ENCODE results near the gene NCOA7.
A peak's percentile ranks its signal among the peaks of the same experiment; 100 is the strongest.
"Not testable (repeated sequence)": the region's sequence is repeated elsewhere in the genome, so short reads cannot be mapped to it uniquely, and the experiment has no call there.

NCOA7 gene

GRCh38 chr6:125869427-125869826, 78.7 kb downstream of the NCOA7 start:
- no peak for DNase-seq (ENCODE audit: low read depth in 3 of 3)

DNA sequence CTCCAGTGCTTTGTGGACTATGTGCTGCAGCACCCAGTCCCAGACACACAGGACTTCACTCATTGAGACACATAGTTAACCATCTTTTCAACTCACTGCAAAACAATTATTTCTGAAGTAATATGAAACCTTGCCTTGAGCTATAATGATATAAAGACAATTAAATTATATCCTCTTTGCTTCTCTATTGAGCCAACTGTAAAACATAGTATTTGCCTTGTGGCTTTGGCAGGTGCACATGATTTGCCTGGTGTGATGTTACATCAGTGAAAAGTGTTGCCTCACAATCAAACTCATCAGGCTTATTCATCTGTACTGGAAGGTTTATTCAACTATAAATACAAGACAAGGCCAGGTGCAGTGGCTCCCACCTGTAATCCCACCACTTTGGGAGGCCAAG, 80.6 kb downstream of the NCOA7 start:
- no peak for DNase-seq (ENCODE audit: low read depth in 3 of 3)

- DNase-seq (ENCODE audit: low read depth in 3 of 3) = no peak
Measured at GRCh38 chr6:125872259-125872921, 81.6 kb downstream of the NCOA7 start.

DNA sequence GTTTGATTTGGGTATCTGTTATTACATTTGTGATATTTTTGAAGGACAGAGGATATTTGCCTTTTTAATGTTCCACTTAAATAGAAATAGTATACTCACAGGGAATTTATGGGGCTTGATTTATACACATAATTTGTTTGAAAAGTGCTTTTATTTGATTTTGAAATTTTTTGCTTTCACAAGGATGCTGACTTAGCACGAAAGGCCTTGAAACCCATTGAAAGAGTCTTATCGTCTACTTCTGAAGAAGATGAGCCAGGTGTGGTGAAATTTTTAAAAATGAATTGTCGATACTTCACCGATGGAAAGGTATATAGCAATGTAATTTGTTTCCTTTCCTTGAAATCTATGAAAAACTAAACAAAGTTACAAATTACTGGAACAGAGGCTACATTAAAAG, 91.5 kb downstream of the NCOA7 start:
- DNase-seq (ENCODE audit: low read depth in 3 of 3) = no peak

DNA sequence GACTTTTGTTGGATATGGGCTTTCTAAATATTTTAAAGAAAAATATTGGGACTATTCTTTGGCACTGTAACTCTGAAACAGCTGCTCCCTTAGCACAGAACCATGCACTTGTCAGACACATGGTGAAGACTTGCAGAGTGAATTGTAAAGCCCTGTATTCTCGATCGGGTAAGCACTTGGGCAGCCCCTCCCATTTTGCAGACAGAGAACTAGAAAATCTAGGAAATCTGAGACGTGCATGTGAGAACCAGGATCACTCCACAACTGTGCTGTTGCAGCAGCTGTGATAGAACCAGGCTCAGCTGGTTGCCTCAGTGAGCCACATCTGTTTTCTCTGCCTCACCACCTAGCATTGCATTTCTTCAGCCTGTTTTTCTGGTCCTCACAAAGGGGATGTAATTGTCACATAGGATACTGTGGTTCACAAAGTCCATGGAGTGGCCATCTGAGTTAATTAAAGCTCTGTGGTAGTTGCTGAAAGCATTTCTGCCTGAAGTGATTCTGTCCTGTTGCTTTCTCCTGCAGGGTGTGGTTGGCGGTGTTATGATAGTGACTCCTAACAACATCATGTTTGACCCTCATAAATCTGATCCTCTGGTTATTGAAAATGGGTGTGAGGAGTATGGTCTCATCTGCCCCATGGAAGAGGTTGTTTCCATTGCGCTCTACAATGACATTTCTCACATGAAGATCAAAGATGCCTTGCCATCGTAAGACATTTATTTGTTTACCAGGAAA, 94.0 kb downstream of the NCOA7 start:
- DNase-seq (ENCODE audit: low read depth in 3 of 3) = no peak

- DNase-seq (ENCODE audit: low read depth in 3 of 3) = no peak
Measured at GRCh38 chr6:125886021-125886420, 95.3 kb downstream of the NCOA7 start.

DNA sequence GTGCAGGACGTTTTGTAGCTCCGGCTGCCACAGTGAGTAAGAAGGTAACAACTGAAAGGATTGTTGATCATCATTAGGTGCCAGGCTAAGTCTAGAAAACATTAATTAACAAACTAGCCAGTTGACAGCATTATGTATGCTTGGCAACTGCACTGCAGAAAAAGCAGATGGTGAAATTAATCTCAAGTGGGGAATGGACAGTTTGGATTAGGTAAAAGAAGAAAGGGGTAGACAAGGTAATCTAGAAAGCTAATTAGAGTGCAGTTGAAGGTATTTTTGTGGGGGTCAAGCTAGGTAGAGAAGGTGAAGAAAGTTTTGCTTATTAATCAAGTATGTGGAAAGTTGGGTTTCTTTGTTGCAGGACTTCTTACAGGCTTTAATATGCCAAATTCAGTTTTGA, 96.2 kb downstream of the NCOA7 start:
- DNase-seq (ENCODE audit: low read depth in 3 of 3) = no peak

- DNase-seq (ENCODE audit: low read depth in 3 of 3) = no peak
Measured at GRCh38 chr6:125887372-125887771, 96.6 kb downstream of the NCOA7 start.

- DNase-seq (ENCODE audit: low read depth in 3 of 3) = peak in 1 of 3 experiments; percentile 13
Measured at GRCh38 chr6:125888989-125889656, 98.4 kb downstream of the NCOA7 start.

DNA sequence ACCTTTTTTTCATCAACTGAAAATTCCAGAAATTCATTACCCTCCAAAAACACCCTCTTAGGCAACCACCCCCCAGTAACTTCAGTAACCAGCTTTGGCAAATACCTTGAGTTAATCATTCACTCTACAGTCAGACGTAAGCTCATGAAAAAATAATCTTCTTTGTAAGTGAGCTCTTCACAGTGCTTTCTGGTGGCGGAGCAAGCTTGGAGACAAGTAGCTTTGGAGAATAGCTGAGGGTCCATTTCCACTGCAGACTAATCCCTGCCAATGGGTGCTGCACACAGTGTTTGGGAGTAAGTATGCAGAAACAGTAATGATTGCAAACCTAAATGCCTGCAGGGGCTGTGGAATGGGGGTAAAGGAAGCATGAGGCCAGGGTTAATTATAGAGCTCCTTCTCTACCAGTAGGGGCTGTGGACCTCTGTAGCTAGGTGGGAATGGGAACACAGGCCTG, 109.0 kb downstream of the NCOA7 start:
- no peak for DNase-seq (ENCODE audit: low read depth in 3 of 3)

DNA sequence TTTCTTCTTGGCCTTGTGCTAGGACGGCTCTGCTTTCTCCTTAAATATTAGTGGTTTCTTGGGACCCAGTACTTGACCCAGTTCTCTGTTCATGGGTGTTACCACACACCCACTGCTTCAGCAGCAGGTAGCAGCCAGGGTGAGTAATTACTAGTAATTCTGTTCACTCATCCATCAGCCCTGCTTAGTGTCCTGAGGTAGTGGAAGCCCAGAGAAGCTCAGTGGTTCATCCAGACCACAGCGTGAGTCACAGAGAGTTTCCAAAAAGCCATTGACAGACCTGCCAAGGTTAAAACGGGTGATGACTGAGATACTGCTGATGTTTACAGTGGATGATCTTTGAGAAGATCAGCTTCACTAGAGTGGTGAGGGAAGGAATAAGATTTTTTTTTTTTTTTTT, 114.1 kb downstream of the NCOA7 start:
- DNase-seq (ENCODE audit: low read depth in 3 of 3) = peak in 2 of 3 experiments; percentile 30 to 38

DNA sequence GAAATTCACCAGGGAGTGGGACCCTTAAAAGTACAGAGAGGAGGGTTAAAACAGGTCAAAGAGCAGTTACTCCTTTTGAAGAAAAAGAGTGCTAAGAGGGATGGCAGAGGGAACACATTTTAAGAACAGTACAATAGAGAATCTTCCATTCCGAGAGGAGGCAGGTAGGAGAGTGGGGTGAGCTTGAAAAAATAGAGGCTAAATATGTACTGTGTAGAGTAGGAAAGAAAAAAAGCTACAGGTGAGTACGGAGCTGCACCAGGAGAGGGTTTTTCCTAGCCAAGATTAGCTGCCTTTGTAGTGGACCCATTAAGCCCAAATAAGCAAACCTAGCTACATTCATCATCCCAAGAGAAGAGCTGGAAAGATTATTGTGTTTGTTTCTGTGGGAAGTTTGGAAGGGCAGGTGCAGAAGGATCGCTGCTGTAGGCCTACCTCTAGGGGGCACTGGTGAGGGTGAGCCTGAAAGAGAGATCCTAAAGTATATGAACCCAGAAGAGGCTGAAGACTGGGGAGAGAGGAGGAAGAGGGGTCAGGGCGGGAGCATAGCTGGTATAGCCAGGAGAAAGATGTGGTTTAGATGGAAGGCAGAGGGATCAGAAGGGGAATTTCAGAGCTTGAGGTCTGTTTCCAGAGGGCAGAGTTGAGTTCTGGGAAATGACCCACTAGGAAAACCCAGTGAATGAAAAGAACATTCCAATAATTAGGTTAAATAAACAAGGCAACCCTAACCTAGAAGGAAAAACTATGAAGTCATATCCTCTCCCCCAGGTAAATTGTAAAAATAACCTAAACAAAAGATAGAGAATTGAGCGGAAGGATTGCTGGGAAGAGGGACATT, 115.6 kb downstream of the NCOA7 start:
- DNase-seq (ENCODE audit: low read depth in 3 of 3) = peak; percentile 34 to 45 (median 42)

GRCh38 chr6:125910527-125910926, 119.8 kb downstream of the NCOA7 start:
- no peak for DNase-seq (ENCODE audit: low read depth in 3 of 3)

DNA sequence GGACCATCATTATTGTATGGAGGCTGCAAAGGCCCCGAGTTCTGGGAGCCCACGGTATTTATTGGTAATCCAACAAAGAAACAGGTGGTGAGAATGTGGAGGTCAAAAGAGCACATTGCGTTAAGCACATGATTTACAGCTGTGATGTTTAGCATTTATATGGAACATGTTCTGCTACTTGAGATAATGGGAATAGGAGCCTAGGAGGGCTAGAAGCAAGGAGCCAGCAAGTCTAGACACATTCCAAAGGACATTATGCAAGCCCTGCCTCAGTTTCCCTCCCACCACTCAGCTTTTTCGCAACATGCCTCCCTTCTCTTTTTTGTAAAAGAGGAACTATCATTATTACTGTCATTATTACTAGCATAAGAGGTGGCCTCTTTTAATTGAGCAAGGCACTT, 120.3 kb downstream of the NCOA7 start:
- DNase-seq (ENCODE audit: low read depth in 3 of 3) = not testable (repeated sequence)

- not testable (repeated sequence) for DNase-seq (ENCODE audit: low read depth in 3 of 3)
Measured at GRCh38 chr6:125912430-125912829, 121.7 kb downstream of the NCOA7 start.

GRCh38 chr6:125913145-125913544, 122.4 kb downstream of the NCOA7 start:
- DNase-seq (ENCODE audit: low read depth in 3 of 3) = no peak

DNA sequence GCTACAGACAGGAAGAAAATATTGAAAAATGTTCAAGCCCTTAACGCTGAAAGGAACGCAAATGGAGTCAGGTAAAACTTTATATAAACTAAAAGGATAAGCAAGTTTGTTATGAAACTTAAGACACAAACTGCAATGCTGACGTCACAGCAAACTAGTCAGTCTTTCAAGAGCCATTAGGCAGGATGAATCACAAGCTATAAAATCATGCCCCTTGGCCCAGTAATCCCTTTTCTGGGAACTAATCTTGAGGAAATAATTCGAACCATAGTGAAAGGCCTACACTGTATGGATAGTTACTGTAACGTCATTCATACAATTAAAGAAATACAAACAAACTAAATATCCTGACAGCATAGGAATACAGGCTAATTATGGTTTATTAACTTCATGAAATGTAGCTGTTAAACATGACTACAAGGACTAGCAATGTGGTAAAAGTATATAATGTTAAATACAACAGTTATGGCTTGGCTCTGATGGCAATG, 123.1 kb downstream of the NCOA7 start:
- no peak for DNase-seq (ENCODE audit: low read depth in 3 of 3)

DNA sequence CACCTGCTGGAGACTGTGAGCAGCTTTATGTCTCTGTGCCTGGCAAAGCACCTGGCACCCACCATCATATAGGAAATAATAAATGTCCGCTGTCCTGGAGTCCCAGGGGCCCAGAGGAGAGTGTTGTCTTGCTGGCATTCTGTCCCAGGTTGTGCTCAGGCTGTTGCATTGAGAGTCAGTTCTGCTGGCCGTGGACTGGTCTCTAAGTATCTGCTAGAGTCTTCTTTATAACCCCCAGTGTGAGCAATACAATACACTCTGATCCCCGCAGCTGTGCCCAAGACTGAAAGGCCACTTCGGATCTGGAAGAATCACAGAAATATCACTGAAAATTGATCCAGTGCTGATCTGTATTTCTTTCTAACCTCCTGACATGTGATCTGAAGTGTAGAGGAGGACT, 127.5 kb downstream of the NCOA7 start:
- DNase-seq (ENCODE audit: low read depth in 3 of 3) = no peak

DNA sequence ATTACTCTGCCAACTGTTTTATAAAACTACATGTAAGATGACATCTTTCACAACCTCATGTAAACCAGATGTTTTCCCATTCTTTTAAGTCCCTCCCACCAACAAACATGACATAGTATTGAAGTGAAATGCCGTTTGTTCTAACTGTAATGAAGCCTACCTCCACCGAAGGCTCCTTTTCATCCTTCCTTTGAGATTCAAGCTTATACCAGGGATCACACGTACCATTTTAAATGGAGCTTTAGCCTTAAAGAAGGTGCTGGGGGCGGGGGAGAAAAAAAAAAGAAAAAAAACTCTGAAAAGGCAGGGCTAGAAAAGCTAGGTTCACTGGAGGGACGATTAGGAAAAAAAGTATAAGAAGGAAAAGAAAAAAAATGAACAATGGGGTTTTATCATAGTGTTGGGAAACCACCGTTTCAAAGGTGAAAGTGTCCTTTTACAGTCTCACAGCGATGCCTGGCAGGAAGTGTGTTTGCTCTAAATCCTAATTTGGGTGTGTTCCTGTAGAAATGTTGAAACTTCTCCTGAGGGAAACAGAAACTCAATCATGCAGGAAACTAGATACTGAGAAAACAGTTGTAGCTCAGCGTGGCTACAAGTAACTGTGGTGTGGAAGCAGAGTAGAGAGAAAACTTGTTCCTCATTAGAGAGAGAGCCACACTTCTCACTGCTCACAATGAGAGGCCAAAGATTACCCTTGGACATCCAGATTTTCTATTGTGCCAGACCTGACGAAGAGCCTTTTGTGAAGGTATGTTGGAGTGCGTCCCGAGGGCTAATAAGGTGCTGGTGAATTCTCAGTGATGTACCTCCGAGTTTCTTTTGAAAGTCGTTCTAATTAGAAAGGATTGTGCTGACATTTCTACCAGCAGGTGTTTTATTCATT, 128.2 kb downstream of the NCOA7 start:
- peak in 2 of 3 experiments; percentile 40 to 44 for DNase-seq (ENCODE audit: low read depth in 3 of 3)

- DNase-seq (ENCODE audit: low read depth in 3 of 3) = no peak
Measured at GRCh38 chr6:125919618-125920017, 128.9 kb downstream of the NCOA7 start.

Data from stimulated activated CD4-positive, alpha-beta T cell treated with anti-CD3 and anti-CD28 coated beads, TNF-alpha, amount 100 ng/mL, for 24 hours (primary cell).